Uterus (tissue), 4 donors: ENCODE results near the gene ANP32B. TPM values are rescaled to one million over a fixed set of nuclear protein-coding genes. Genes with fewer than 3 reads are reported as not detected.

Experiments
- DNase-seq, 2 donors: peaks; one replicate each; pipeline ENCODE4 v3.0.0-alpha.2; 2019 to 2020
- H3K27ac ChIP-seq, 2 donors: fragments of 200-600 bp; sonication (generic); 1 replicate in 1 of 2; 2 replicates in 1 of 2; pipeline ENCODE4 v1.5.1; 2016 to 2018
- H3K27me3 ChIP-seq, 2 donors: fragments of 200-600 bp; sonication (generic); one replicate each; pipeline ENCODE4 v1.5.1; 2018 to 2019; ENCODE audit warnings: control low read depth in 1 of 2
- H3K36me3 ChIP-seq, 2 donors: fragments of 200-600 bp; sonication (generic); one replicate each; pipeline ENCODE4 v1.5.1; 2019; ENCODE audit warnings: control low read depth in 1 of 2
- H3K4me1 ChIP-seq, 2 donors: fragments of 200-600 bp; sonication (generic); one replicate each; pipeline ENCODE4 v1.5.1; 2018 to 2019; ENCODE audit warnings: control low read depth in 1 of 2
- H3K4me3 ChIP-seq, 2 donors: fragments of 200-600 bp; sonication (generic); 1 replicate in 1 of 2; 2 replicates in 1 of 2; pipeline ENCODE4 v1.5.1; 2018 to 2019; ENCODE audit warnings: mild to moderate bottlenecking in 1 of 2
- H3K9me3 ChIP-seq, 2 donors: fragments of 200-600 bp; sonication (generic); one replicate each; pipeline ENCODE4 v1.5.1; 2019; ENCODE audit warnings: control low read depth in 1 of 2
- POLR2A ChIP-seq, 2 donors: fragments of 450-650 bp; IDR thresholded peaks; one replicate each; pipeline ENCODE4 v1.6.1; 2016; ENCODE audit warnings: antibody characterized with exemption in 2 of 2, mild to moderate bottlenecking in 1 of 2, moderate library complexity in 1 of 2
- intact Hi-C: fragments of 100-400 bp; cut with DNase I; formaldehyde crosslinking; loops from one replicate; pipeline ENCODE4 v1.15.1; 2023; ENCODE audit warnings: low total_unique reads
- total RNA-seq, 4 donors: library from RNA; depleted of rRNA in 3 of 4; stranded (reverse); fragments of >200 nt in 3 of 4; gene quantifications; one replicate each; pipeline versions ENCODE4 v1.1.0 to v1.2.4, GENCODE V29; 2014 to 2023
- TF ChIP-seq, protein P1 (sequence below), 4 experiments: fragments of 200-600 bp in 2 of 4; fragments of 450-650 bp in 2 of 4; sonication (generic) in 2 of 4; IDR thresholded peaks; one replicate each; pipeline ENCODE4 v1.5.1; 2016 to 2019; ENCODE audit warnings: antibody characterized with exemption in 4 of 4, mild to moderate bottlenecking in 2 of 4, moderate library complexity in 1 of 4
- donor health status: DM: yes; HTN: yes; CAD: no.

Gene ANP32B
- total RNA-seq, 4 donors from 2014 or later, result 9.3 to 162 (median 40.4) TPM

DNA sequence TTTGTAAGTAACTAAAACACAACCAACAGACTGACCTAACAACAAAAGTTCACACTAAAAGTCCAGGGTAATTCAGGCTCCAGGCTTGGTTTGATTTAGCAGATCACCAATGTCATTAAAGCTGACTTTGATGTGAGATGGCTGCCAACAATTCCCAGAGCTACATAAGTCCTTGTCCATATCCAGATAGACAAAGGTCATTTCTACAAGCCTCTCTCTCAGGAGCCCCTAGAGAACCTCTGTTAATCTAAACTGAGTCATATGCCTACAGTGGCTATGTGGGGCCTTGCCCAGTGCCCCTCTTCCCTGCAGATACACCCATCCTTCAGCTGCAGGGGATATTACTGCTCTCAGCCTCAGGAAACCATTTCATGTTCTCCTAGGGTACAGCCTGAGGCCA is 18.2 kb upstream of the ANP32B start:
- DNase-seq, result no peak
- Histone ChIP-seq H3K36me3 (no peaks in the 10 kb centered on the region), H3K4me3 (no peak overlapping the region), H3K4me1 (no peaks in the 10 kb centered on the region), H3K9me3 (no peaks in the 10 kb centered on the region), H3K27ac (no peak overlapping the region), H3K27me3 (no peaks in the 10 kb centered on the region)
- intact Hi-C loops, result no loop called here
- TF ChIP-seq POLR2A (IDR thresholded peaks at IDR 0.05), result no peak
- TF ChIP-seq, protein P1, sequence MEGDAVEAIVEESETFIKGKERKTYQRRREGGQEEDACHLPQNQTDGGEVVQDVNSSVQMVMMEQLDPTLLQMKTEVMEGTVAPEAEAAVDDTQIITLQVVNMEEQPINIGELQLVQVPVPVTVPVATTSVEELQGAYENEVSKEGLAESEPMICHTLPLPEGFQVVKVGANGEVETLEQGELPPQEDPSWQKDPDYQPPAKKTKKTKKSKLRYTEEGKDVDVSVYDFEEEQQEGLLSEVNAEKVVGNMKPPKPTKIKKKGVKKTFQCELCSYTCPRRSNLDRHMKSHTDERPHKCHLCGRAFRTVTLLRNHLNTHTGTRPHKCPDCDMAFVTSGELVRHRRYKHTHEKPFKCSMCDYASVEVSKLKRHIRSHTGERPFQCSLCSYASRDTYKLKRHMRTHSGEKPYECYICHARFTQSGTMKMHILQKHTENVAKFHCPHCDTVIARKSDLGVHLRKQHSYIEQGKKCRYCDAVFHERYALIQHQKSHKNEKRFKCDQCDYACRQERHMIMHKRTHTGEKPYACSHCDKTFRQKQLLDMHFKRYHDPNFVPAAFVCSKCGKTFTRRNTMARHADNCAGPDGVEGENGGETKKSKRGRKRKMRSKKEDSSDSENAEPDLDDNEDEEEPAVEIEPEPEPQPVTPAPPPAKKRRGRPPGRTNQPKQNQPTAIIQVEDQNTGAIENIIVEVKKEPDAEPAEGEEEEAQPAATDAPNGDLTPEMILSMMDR (IDR thresholded peaks at IDR 0.05), result no peak

DNA sequence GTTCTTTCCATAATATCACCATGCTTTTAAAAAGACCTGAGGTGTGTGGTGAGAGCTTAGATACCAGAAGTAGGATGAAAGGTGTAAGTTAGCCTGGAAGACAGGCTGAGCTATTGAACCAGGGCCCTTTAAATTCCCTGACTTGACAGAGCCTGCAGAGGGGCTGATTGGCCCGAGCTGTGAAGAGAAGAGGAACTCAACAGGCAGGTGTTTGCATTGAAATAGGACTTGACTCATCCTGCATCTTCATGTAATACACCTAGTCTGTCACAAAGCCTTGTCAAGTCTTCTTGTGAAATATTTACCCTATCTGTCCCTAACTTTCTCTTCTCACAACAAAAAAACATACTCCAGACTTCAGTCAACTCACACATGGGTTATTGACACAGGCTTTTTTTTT is 16.6 kb upstream of the ANP32B start:
- intact Hi-C loops, result no loop called here
- Histone ChIP-seq H3K4me1 (no peaks in the 10 kb centered on the region), H3K36me3 (no peaks in the 10 kb centered on the region), H3K27me3 (peaks cover 0 to 7% of the 10 kb centered on the region in 2 donors), H3K27ac (no peak overlapping the region), H3K9me3 (no peaks in the 10 kb centered on the region), H3K4me3 (no peak overlapping the region)
- no peak for DNase-seq
- no peak for TF ChIP-seq POLR2A (IDR thresholded peaks at IDR 0.05)
- TF ChIP-seq, protein P1 (IDR thresholded peaks at IDR 0.05), result no peak

DNA sequence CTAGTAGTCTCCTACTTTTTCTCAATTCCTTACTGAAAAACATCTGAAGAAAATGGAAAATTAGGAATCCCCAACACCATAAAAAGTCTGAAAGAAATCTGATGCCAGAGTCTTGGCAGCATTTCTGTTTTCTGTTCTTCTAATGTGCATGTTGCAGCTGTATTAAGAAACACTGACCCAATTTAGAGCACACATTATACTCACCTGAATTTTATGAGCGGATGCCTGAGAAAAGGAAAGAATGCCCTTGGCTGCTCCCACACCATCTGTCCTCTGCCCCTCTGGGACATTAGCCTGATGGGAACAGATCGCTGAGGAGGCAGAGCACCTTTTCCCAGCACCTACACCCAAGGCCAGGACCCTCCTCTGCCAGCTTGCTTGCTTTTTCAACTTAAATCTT is 14.1 kb upstream of the ANP32B start:
- intact Hi-C loops, result no loop called here
- TF ChIP-seq, protein P1 (IDR thresholded peaks at IDR 0.05), result no peak
- TF ChIP-seq POLR2A (IDR thresholded peaks at IDR 0.05), result no peak
- no peaks in the 10 kb centered on the region for H3K4me1 ChIP-seq

DNA sequence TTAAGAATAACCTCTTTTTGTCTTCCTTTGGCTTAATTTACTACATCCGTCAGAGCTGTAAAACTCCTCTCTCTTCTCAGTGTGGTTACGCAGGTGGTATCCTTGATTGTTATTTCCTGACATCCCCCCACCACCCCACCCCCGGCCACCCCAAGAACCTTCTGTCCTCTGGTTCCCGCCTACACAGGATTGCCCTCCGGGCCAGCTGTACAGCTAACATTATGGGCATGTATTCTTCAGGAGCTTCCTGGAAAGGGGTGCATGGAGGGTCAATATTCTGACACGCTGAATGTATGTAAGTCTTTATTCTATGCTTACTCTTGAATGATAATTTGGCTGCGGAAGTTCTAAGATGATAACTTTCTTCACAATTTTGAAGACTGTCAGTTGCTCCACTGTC is 13.0 kb upstream of the ANP32B start:
- Histone ChIP-seq H3K9me3 (no peaks in the 10 kb centered on the region), H3K36me3 (no peaks in the 10 kb centered on the region), H3K4me3 (no peak overlapping the region), H3K27ac (no peak overlapping the region), H3K4me1 (no peaks in the 10 kb centered on the region), H3K27me3 (peaks cover 0 to 7% of the 10 kb centered on the region in 2 donors)
- no peak for DNase-seq
- TF ChIP-seq POLR2A (IDR thresholded peaks at IDR 0.05), result no peak
- TF ChIP-seq, protein P1 (IDR thresholded peaks at IDR 0.05), result no peak
- intact Hi-C loops, result no loop called here

More for the DNA sequence above, 14.1 kb upstream of the ANP32B start:
- peaks cover 0 to 7% of the 10 kb centered on the region in 2 donors for H3K27me3 ChIP-seq
- no peak for DNase-seq
- H3K9me3 ChIP-seq, result no peaks in the 10 kb centered on the region
- H3K4me3 ChIP-seq, result no peak overlapping the region
- H3K27ac ChIP-seq, result no peak overlapping the region
- no peaks in the 10 kb centered on the region for H3K36me3 ChIP-seq

DNA sequence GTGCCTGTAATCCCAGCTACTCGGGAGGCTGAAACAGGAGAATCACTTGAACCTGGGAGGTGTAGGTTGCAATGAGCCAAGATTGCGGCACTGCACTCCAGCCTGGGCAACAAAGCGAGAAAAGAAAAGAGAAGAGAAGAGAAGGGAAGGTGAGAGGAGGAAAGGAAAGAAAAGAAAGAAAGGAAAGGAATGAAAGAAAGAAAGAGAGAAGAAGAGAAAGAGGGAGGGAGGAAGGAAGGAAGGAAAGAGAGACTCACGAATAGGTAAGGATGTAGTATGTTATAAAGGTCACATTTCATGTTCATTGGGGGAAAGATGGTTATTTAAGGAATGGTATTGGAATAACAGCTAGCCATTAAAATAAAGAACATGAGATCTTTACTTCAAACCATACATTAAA is 10.4 kb upstream of the ANP32B start:
- TF ChIP-seq POLR2A (IDR thresholded peaks at IDR 0.05), result no peak
- TF ChIP-seq, protein P1 (IDR thresholded peaks at IDR 0.05), result no peak
- H3K27ac ChIP-seq, result no peak overlapping the region
- DNase-seq, result no peak

More for the DNA sequence above, 10.4 kb upstream of the ANP32B start:
- intact Hi-C loops, result no loop called here
- no peak overlapping the region for H3K4me3 ChIP-seq
- no peaks in the 10 kb centered on the region for H3K36me3 ChIP-seq
- H3K4me1 ChIP-seq, result no peaks in the 10 kb centered on the region
- peaks cover 0 to 7% of the 10 kb centered on the region in 2 donors for H3K27me3 ChIP-seq
- H3K9me3 ChIP-seq, result no peaks in the 10 kb centered on the region
